ENCODE results near the gene IGSF3. TPM values are rescaled to one million over a fixed set of nuclear protein-coding genes. Genes with fewer than 3 reads are reported as not detected.

IGSF3 gene
- total RNA-seq, 2 experiments from 2014 or later: 0.08 to 0.22 TPM

GRCh38 chr1:116556289-116557006 lies 111.1 kb downstream of the IGSF3 start:
- H3K4me1 Mint-ChIP-seq (ENCODE audit: low read depth): peaks cover 64% of the 10 kb centered on the region
- H3K27me3 Mint-ChIP-seq: no peaks in the 10 kb centered on the region
- H3K4me3 Mint-ChIP-seq: peak overlapping the region; percentile 0
- peak overlapping the region; percentile 43 for H3K27ac Mint-ChIP-seq
- Histone ChIP-seq H3K36me3 (ENCODE audit: insufficient read depth, low read length) (no peaks in the 10 kb centered on the region), H3K4me3 (ENCODE audit: low read length) (no peak overlapping the region), H3K9me3 (ENCODE audit: control insufficient read depth in 1 of 2, insufficient read depth in 1 of 2, low read length in 2 of 2) (no peaks in the 10 kb centered on the region), H3K27me3 (ENCODE audit: control insufficient read depth in 1 of 2, insufficient read depth in 2 of 2, low read length in 2 of 2) (no peaks in the 10 kb centered on the region), H3K27ac (ENCODE audit: low read depth in 1 of 2, low read length in 2 of 2) (peak overlapping the region in 1 of 2 donors; percentile 57), H3K4me1 (ENCODE audit: insufficient read depth, low read length) (peaks cover 53% of the 10 kb centered on the region)
- no peaks in the 10 kb centered on the region for H3K9me3 Mint-ChIP-seq
- intact Hi-C loops (cut with DNase I, micrococcal nuclease): loop anchor here in 1 of 2 experiments (5.0 kb wide), 1 partner anchor 54 kb away; no protein-coding TSS in a partner anchor
- H3K36me3 Mint-ChIP-seq (ENCODE audit: low read depth): no peaks in the 10 kb centered on the region
- CTCF ChIA-PET: interaction anchor here (0.6 to 2.1 kb wide), 14 partner anchors 9 to 418 kb away, joined by 3 to 18 read pairs (median 4); partner anchors contain the start of gene CD58
- DNase-seq (peak; percentile 28 to 90 (median 52)), ATAC-seq (ENCODE audit: poor library complexity) (peak; percentile 91)
- POLR2A ChIA-PET: interaction anchor here (0.9 to 1.4 kb wide), 6 partner anchors 12 to 504 kb away, joined by 3 to 6 read pairs (median 4); partner anchors contain the start of gene TTF2
- TF ChIP-seq CTCF (IDR thresholded peaks at IDR 0.05): no peak

DNA sequence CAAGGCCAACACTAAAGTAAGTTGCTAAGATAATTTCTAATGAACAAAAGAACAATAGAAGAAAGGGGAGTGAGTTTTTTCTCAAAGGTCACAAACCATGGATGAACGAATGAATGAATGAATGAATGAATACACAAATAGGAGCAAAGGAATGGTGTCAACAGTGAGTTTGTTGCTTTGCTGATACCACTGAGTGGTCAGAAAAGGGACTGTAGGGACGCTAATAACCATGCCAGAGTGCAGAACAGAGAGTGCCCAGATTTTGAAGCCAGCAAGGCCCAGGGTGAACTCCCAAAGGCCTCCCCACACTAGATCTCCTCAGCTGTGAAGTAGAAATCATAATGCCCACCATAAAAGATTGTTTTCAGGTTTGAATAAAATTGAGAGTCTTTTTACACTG lies 112.6 kb downstream of the IGSF3 start:
- H3K36me3 ChIP-seq (ENCODE audit: insufficient read depth, low read length): no peaks in the 10 kb centered on the region
- no peak overlapping the region for H3K27ac ChIP-seq (ENCODE audit: low read depth in 1 of 2, low read length in 2 of 2)
- POLR2A ChIA-PET: no interaction called here
- no peaks in the 10 kb centered on the region for H3K9me3 Mint-ChIP-seq
- ATAC-seq (ENCODE audit: poor library complexity): no peak
- H3K4me3 Mint-ChIP-seq: no peak overlapping the region
- peaks cover 55% of the 10 kb centered on the region for H3K4me1 ChIP-seq (ENCODE audit: insufficient read depth, low read length)
- H3K9me3 ChIP-seq (ENCODE audit: control insufficient read depth in 1 of 2, insufficient read depth in 1 of 2, low read length in 2 of 2): no peaks in the 10 kb centered on the region
- intact Hi-C loops (cut with DNase I, micrococcal nuclease): loop anchor here in 1 of 2 experiments (5.0 kb wide), 1 partner anchor 53 kb away; no protein-coding TSS in a partner anchor
- H3K4me1 Mint-ChIP-seq (ENCODE audit: low read depth): peaks cover 60% of the 10 kb centered on the region
- H3K27me3 ChIP-seq (ENCODE audit: control insufficient read depth in 1 of 2, insufficient read depth in 2 of 2, low read length in 2 of 2): no peaks in the 10 kb centered on the region
- H3K4me3 ChIP-seq (ENCODE audit: low read length): no peak overlapping the region
- H3K27me3 Mint-ChIP-seq: no peaks in the 10 kb centered on the region
- no peaks in the 10 kb centered on the region for H3K36me3 Mint-ChIP-seq (ENCODE audit: low read depth)
- CTCF ChIA-PET: no interaction called here
- no peak for TF ChIP-seq CTCF (IDR thresholded peaks at IDR 0.05)
- no peak overlapping the region for H3K27ac Mint-ChIP-seq
- DNase-seq: no peak

DNA sequence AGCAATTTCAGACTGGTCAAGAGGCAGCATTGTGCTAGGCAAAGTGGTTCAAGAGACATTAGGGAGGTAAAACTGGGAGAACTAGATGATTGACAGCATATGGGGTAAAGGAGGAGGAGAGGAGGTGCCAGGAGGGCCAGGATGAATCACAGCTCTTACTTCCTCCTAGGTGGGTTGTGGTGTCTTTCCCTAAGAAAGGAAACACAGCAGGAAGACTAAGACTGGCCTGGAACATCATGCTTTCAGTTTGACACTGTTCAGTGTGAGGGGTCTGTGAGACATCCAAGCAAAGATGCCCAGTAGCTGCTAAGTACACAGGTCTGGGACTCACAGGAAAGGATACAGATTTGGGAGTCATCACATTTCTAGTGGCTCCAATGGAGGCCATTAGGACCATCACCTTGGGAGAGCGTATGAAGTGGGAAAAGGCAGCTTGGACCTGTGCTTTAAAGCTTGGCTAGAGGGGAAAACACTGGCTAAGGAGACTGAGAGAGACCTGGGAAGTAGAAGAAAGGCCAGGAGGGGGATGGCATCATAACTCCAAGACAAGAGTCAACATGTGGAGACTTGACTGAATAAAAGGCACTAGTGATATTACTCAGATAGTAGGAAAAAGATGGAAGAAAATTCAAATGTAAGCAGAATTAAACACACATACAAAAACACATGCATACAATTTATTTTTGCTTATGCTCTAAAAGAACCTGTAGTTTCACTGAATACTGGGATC lies 114.0 kb downstream of the IGSF3 start:
- Mint-ChIP-seq H3K27ac (no peak overlapping the region), H3K9me3 (no peaks in the 10 kb centered on the region), H3K4me3 (no peak overlapping the region), H3K36me3 (ENCODE audit: low read depth) (no peaks in the 10 kb centered on the region), H3K27me3 (no peaks in the 10 kb centered on the region), H3K4me1 (ENCODE audit: low read depth) (peaks cover 47% of the 10 kb centered on the region)
- ChIA-PET POLR2A (no interaction called here), CTCF (no interaction called here)
- H3K27me3 ChIP-seq (ENCODE audit: control insufficient read depth in 1 of 2, insufficient read depth in 2 of 2, low read length in 2 of 2): no peaks in the 10 kb centered on the region
- no peak overlapping the region for H3K4me3 ChIP-seq (ENCODE audit: low read length)
- H3K27ac ChIP-seq (ENCODE audit: low read depth in 1 of 2, low read length in 2 of 2): no peak overlapping the region
- H3K9me3 ChIP-seq (ENCODE audit: control insufficient read depth in 1 of 2, insufficient read depth in 1 of 2, low read length in 2 of 2): no peaks in the 10 kb centered on the region
- ATAC-seq (ENCODE audit: poor library complexity): no peak
- TF ChIP-seq CTCF (IDR thresholded peaks at IDR 0.05): no peak
- peaks cover 45% of the 10 kb centered on the region for H3K4me1 ChIP-seq (ENCODE audit: insufficient read depth, low read length)
- intact Hi-C loops (cut with DNase I, micrococcal nuclease): no loop called here
- H3K36me3 ChIP-seq (ENCODE audit: insufficient read depth, low read length): no peaks in the 10 kb centered on the region
- no peak for DNase-seq
